ENCODE measurements around the gene RUBCN.

The RUBCN gene

GRCh38 chr3:197700095-197700494, 36.6 kb downstream of the RUBCN start:
- TF ChIP-seq CTCF (conservative IDR thresholded peaks at IDR 0.05): no peak
- no peak overlapping the region for H3K27ac ChIP-seq

DNA sequence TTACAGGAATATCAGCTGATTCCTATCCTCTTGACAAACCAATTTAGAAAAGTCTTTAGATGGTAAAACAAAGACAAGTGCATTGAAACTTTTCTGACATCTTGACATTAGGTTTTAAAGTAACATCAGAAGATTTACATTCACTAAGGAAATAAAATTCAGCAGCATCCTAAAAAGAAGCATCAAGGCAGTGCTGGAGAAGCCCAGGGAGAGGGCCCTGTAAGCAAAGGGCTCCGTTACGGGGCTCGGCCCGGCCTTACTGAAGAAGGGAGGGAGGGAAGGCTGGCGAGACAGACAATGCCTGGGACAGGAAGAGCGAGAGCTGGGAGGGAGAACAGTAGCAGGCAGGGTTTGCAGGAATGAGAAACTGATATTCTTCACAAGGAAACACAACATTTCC, 39.3 kb downstream of the RUBCN start:
- TF ChIP-seq CTCF (conservative IDR thresholded peaks at IDR 0.05): no peak
- no peak overlapping the region for H3K27ac ChIP-seq

GRCh38 chr3:197694251-197694650, 42.5 kb downstream of the RUBCN start:
- no peak for TF ChIP-seq CTCF (conservative IDR thresholded peaks at IDR 0.05)
- H3K27ac ChIP-seq: no peak overlapping the region

DNA sequence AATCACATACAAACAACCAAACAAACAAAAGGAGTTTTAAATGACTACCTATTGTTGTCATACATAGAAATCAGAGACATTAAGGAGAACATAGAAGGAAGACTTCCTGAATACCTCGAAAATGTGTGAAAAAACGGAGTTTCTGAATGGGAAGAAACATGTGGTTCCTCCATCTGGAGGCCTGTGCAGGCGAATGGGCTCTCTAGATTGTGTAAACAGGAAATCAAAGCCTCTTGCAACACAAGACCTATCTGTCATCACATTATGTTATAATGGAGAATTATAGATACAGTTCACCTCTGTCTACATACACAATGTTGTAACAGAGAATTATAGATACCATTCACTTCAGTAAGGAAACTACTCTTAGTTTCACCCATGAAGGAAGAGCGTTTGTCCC, 44.1 kb downstream of the RUBCN start:
- no peak for TF ChIP-seq CTCF (conservative IDR thresholded peaks at IDR 0.05)
- no peak overlapping the region for H3K27ac ChIP-seq

GRCh38 chr3:197690754-197691153, 46.0 kb downstream of the RUBCN start:
- H3K27ac ChIP-seq: no peak overlapping the region
- no peak for TF ChIP-seq CTCF (conservative IDR thresholded peaks at IDR 0.05)

DNA sequence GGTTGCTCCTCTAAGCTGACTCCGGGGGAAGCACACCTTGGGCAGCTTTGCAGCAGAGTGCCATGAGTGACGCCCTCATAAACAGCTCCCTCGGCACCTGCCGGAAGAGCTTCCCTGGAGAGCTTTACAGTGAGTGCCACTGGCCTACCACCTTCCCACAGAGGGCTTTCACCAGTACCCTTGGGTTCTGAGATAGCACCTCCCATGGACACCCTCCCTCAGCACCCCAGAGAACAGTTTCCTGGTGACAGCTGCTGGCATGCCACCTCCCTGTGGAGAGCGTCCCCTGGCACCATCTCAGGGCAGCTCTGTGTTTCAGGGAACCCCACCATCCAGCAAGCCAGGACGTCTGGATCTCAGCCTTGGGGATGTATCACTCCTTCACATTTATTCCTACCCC, 49.1 kb downstream of the RUBCN start:
- TF ChIP-seq CTCF (conservative IDR thresholded peaks at IDR 0.05): no peak

DNA sequence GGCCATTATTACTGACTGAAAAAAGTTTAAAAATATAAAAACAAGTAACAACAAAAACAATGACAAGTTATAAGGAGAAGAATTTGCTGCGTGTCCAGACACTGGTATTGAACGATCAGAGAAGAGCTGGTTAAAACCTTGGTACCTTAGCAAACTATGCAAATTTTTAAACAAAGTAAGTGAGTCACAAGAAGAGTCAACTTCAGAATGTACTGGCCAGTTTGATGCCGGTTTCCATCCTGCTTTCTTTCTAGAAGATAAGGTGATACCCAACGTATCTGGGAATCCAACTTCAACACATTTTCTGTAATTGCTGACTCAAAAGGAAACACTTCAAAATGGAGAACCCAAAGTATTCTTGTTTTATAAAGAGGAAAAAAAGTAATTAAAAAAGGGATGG, 49.8 kb downstream of the RUBCN start:
- no peak for TF ChIP-seq CTCF (conservative IDR thresholded peaks at IDR 0.05)
- H3K27ac ChIP-seq: no peak overlapping the region

More for the DNA sequence above, 49.1 kb downstream of the RUBCN start:
- H3K27ac ChIP-seq: no peak overlapping the region

GRCh38 chr3:197685546-197685945, 51.2 kb downstream of the RUBCN start:
- no peak for TF ChIP-seq CTCF (conservative IDR thresholded peaks at IDR 0.05)
- H3K27ac ChIP-seq: no peak overlapping the region
